Kidney (tissue), 14 donors: ENCODE measurements around the gene SYNC. TPM values are rescaled to one million over a fixed set of nuclear protein-coding genes. Genes with fewer than 3 reads are reported as not detected.
A peak's percentile ranks its signal among the peaks of the same experiment; 100 is the strongest.

ENCODE experiments used
- DNase-seq, 5 donors: peaks; one replicate each; pipeline ENCODE4 v3.0.0-alpha.2; 2013 to 2020
- FAIRE-seq: peaks from 2 replicates; lab custom pipeline; 2012; peaks lifted over from hg19 to GRCh38; lab: Jason Lieb, UNC
- H3K27ac ChIP-seq, 2 donors: one replicate each; pipeline ENCODE4 v1.7.0; 2013; ENCODE audit warnings: low read depth in 2 of 2, low read length in 2 of 2, inconsistent platforms in 1 of 2
- H3K27me3 ChIP-seq: one replicate; pipeline ENCODE4 v1.7.1; 2013; ENCODE audit warnings: low read length, inconsistent platforms; ENCODE audit not compliant: control insufficient read depth, insufficient read depth
- H3K36me3 ChIP-seq, 3 donors: one replicate each; pipeline versions ENCODE4 v1.7.0 to v1.7.1; 2013; ENCODE audit warnings: low read length in 3 of 3, control low read depth in 1 of 3, inconsistent platforms in 1 of 3; ENCODE audit not compliant: insufficient read depth in 3 of 3, control insufficient read depth in 2 of 3
- H3K4me1 ChIP-seq, 3 donors: one replicate each; pipeline versions ENCODE4 v1.7.0 to v1.7.1; 2013; ENCODE audit warnings: low read length in 3 of 3, inconsistent platforms in 1 of 3, low read depth in 1 of 3; ENCODE audit not compliant: control insufficient read depth in 2 of 3, insufficient read depth in 2 of 3
- H3K4me3 ChIP-seq, 3 donors: one replicate each; pipeline versions ENCODE4 v1.7.0 to v1.8.1; 2013; ENCODE audit warnings: low read length in 3 of 3, control low read depth in 1 of 3, inconsistent platforms in 1 of 3
- H3K9ac ChIP-seq, 3 donors: one replicate each; pipeline versions ENCODE4 v1.7.0 to v1.7.1; 2013; ENCODE audit warnings: low read length in 3 of 3, control low read depth in 1 of 3, inconsistent platforms in 1 of 3
- H3K9me3 ChIP-seq, 3 donors: one replicate each; pipeline versions ENCODE4 v1.7.0 to v1.7.1; 2013; ENCODE audit warnings: low read length in 3 of 3, control low read depth in 1 of 3, inconsistent platforms in 1 of 3; ENCODE audit not compliant: control insufficient read depth in 2 of 3, insufficient read depth in 1 of 3
- intact Hi-C: fragments of 100-400 bp; cut with DNase I; formaldehyde crosslinking; loops from one replicate; pipeline ENCODE4 v1.11.1; 2022
- polyA plus RNA-seq: library from polyadenylated mRNA; stranded (reverse); fragments of 350-450 nt; fragmentation: Illumina TruSeq; extraction: RNeasy Lipid Tissue Mini Kit (QIAGEN cat#74804); gene quantifications from one replicate; pipeline ENCODE4 v1.2.3, GENCODE V29; 2014; ENCODE audit warnings: low read depth, low replicate concordance; ENCODE audit not compliant: insufficient read depth
- total RNA-seq: library from RNA; stranded (reverse); fragmentation: NEBNext Ultra II Directional; extraction: Animal tissue kit (Norgen Biotek cat#: 25700); gene quantifications from one replicate; pipeline ENCODE4 v1.2.1, GENCODE V29; 2021
- TF ChIP-seq, protein P1 (sequence below): IDR thresholded peaks from 3 replicates; pipeline ENCODE4 v1.5.1; 2012; ENCODE audit warnings: mild to moderate bottlenecking, moderate library complexity, borderline replicate concordance; ENCODE audit not compliant: insufficient read depth; ENCODE audit errors: extremely low read depth
- donor health status: control.
- donor health status: control.
- donor health status: control.
- donor health status: control.
- donor health status: control.
- donor health status: DM: yes; HTN: yes; CAD: no.
- donor health status: Normal renal cell carcinoma (clear cell type).

SYNC gene
- total and polyA plus RNA-seq, 2 donors from 2014 or later, result 1.4 to 5.5 TPM

- peaks cover 0 to 10% (median 5%) of the 10 kb centered on the region in 3 donors for H3K4me1 ChIP-seq
- no peaks in the 10 kb centered on the region for H3K27me3 ChIP-seq
- H3K9me3 ChIP-seq, result no peaks in the 10 kb centered on the region
- H3K36me3 ChIP-seq, result no peaks in the 10 kb centered on the region
- intact Hi-C loops, result no loop called here
- no peak overlapping the region for H3K9ac ChIP-seq
- DNase-seq (peak in 1 of 5 donors; percentile 25), FAIRE-seq (no peak)
- H3K27ac ChIP-seq, result no peak overlapping the region
- TF ChIP-seq, protein P1, sequence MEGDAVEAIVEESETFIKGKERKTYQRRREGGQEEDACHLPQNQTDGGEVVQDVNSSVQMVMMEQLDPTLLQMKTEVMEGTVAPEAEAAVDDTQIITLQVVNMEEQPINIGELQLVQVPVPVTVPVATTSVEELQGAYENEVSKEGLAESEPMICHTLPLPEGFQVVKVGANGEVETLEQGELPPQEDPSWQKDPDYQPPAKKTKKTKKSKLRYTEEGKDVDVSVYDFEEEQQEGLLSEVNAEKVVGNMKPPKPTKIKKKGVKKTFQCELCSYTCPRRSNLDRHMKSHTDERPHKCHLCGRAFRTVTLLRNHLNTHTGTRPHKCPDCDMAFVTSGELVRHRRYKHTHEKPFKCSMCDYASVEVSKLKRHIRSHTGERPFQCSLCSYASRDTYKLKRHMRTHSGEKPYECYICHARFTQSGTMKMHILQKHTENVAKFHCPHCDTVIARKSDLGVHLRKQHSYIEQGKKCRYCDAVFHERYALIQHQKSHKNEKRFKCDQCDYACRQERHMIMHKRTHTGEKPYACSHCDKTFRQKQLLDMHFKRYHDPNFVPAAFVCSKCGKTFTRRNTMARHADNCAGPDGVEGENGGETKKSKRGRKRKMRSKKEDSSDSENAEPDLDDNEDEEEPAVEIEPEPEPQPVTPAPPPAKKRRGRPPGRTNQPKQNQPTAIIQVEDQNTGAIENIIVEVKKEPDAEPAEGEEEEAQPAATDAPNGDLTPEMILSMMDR, result no peak
- no peak overlapping the region for H3K4me3 ChIP-seq
Measured at GRCh38 chr1:32748926-32749325, 46.4 kb upstream of the SYNC start.

- DNase-seq (peak in 1 of 5 donors; percentile 15), FAIRE-seq (no peak)
- TF ChIP-seq, protein P1, result no peak
- Histone ChIP-seq H3K4me1 (peaks cover 0 to 11% (median 7%) of the 10 kb centered on the region in 3 donors), H3K9me3 (no peaks in the 10 kb centered on the region), H3K9ac (no peak overlapping the region), H3K27ac (no peak overlapping the region), H3K27me3 (no peaks in the 10 kb centered on the region), H3K4me3 (no peak overlapping the region), H3K36me3 (no peaks in the 10 kb centered on the region)
- intact Hi-C loops, result no loop called here
Measured at GRCh38 chr1:32748348-32748747, 45.8 kb upstream of the SYNC start.

- H3K36me3 ChIP-seq, result no peaks in the 10 kb centered on the region
- TF ChIP-seq, protein P1, result no peak
- no peak overlapping the region for H3K27ac ChIP-seq
- H3K27me3 ChIP-seq, result no peaks in the 10 kb centered on the region
- H3K4me3 ChIP-seq, result no peak overlapping the region
- no peak overlapping the region for H3K9ac ChIP-seq
- intact Hi-C loops, result no loop called here
- DNase-seq, result no peak
- peaks cover 0 to 24% (median 8%) of the 10 kb centered on the region in 3 donors for H3K4me1 ChIP-seq
- no peaks in the 10 kb centered on the region for H3K9me3 ChIP-seq
- FAIRE-seq, result no peak
Measured at GRCh38 chr1:32746130-32746529, 43.6 kb upstream of the SYNC start.

DNA sequence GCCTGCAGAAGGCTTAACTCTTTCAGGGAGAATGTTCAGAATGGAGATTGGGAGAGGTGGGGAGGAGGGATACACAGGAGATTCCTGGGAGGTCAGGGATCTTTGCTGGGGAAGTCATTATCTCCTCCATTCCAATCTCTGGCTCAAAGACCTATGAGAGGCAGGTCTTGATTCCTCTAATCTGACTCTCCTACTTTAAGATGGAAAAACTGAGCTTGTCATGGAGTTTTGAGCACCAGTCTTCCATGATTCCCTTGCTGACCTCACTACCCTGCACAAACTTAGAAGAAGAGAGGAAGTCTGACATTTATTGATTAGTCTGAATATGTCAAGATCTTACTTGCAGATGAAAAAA, 41.5 kb upstream of the SYNC start:
- Histone ChIP-seq H3K4me3 (no peak overlapping the region), H3K27ac (peak overlapping the region; percentile 41 to 96), H3K4me1 (peaks cover 0 to 25% (median 8%) of the 10 kb centered on the region in 3 donors), H3K9me3 (no peaks in the 10 kb centered on the region), H3K9ac (peak overlapping the region in 1 of 3 donors; percentile 28), H3K27me3 (no peaks in the 10 kb centered on the region), H3K36me3 (no peaks in the 10 kb centered on the region)
- TF ChIP-seq, protein P1, result no peak
- no peak for DNase-seq
- intact Hi-C loops, result no loop called here
- no peak for FAIRE-seq
